Stimulated activated CD8-positive, alpha-beta memory T cell treated with anti-CD3 and anti-CD28 coated beads, Interleukin-4, amount 100 ng/mL, for 48 hours (primary cell): ENCODE measurements around the gene C12orf76.
"Not testable (repeated sequence)": the region's sequence is repeated elsewhere in the genome, so short reads cannot be mapped to it uniquely, and the experiment has no call there.

Source experiments
- DNase-seq: peaks from one replicate; pipeline ENCODE4 v3.0.0-alpha.2; 2020

The C12orf76 gene, protein sequence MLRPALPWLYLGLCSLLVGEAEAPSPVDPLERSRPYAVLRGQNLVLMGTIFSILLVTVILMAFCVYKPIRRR

DNA sequence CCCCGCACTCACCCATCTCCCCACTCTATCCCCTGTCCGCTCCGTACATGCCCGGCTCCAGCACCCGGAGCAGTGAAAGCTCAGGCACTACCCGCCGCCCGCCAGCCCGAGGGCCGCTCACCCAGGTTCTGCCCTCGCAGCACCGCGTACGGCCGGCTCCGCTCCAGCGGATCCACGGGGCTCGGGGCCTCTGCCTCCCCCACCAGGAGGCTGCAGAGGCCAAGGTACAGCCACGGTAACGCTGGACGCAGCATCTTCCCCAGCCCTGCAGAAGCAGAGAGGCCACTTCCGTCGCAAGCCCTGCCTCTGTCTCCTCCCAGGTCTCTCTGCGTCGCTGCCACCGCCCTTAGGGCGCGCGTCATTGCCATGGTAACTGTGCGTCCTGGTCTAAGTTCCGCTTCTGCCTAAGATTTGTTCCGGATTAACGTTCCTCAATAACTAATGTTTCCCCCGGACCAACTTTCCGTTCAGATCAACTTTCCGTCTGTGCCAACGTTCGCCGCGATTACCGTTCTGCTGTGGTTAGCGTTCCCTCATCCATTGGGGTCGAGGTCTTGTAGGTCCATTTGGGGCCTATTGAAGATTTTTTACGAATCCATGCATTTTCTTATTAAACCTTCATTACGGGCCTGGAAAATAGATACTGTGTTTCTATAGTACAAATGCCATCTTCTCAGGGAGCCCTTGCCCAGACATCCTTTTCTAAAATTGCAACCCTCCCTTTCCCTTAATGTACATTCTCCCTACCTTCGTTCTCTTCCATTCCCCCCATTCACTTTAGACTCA lies at the start of gene C12orf76:
C12orf76 (minus strand) TSS at position 281 of the 786 bp plus-strand sequence; CDS start at position 254, 27 bp downstream.
- DNase-seq: peak; percentile 91

DNA sequence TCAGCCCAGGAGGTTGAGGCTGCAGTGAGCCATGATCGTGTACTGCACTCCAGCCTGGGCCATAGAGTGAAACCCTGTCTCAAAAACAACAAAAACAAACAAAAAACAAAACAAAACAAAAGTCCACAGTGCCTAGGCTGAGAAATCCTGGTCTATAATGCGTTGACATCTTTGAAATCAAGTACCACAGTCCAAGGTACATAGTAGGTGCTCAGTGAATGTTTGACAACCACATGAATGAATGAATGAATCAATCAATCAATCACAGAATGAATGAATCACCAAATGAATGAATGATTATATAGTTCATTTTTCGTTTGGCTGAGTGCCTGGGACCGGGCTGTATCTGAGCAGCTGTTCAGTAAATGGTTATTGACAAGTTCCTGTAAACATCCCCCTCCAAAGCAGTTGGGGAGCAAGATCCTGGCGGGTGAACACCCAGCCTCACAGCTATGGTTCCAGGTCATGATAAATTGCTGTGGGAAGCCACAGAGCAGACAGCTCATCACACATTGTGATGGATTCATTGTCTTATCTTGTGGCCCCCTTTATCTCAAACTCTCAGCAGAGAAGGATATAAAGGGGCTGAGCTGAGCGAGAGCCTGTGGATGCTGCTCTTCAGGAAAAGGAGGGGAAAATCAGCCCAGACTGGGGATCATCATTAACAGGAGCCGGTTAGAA lies 45.4 kb upstream of the C12orf76 start:
- no peak for DNase-seq

GRCh38 chr12:110091136-110091711 lies 42.9 kb upstream of the C12orf76 start:
- DNase-seq: no peak

DNA sequence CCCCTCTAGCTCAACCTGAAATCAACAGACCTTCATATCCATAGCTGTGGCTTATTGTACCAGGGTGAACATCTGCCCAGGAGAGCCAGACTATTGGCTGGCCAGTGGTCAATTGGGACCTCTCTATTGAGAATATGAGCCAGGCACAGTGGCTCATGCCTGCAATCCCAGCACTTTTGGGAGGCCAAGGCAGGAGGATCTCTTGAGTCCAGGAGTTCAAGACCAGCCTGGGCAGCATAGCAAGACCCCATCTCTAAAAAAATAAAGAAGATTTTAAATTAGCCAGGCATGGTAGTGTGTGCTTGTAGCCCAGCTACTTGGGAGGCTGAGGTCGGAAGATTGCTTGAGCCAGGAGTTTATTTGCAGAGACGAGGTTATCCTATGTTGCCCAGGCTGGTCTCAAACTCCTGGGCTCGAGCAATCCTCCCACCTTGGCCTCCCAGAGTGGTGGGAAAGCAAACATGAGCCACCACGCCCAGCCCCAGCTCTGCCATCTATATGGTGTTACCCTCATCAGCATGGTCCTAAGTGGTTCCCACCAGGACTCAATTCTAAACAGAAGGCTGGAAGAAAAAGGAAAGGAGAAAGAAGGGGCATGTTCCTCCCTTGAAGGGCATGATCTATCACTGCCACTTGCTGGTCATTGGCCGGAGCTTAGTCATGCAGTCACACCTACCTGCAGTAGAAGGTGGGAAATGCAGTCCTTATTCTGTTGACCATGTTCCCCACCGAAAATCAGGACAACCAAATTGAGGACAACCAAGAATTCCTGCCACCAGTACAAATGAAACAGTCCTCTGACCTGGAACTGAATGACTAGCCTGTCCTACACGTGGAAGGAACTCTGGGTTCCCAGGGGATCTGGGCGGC lies 42.2 kb upstream of the C12orf76 start:
- DNase-seq: no peak

DNA sequence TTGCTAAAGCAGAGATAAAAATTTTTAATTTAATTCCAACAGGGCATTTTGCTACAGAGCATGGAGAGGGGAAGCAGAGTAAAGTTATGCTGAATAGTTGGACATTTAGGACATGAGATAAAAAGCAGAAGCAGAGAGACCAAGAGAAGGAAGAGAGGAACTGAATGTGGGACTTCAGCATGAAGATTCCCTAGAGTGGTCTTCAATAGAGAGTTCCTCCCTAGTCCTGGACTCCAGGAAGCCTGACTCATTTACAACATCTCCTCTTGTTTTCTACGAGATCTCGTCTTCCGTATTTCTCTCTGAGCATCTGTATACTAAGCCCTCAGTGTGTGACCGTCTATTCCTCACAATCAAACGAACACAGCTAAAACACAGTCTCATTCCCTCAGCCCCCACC lies 40.6 kb upstream of the C12orf76 start:
- no peak for DNase-seq

- not testable (repeated sequence) for DNase-seq
Measured at GRCh38 chr12:110088216-110088615, 39.9 kb upstream of the C12orf76 start.

- no peak for DNase-seq
Measured at GRCh38 chr12:110084314-110085015, 36.1 kb upstream of the C12orf76 start.

- no peak for DNase-seq
Measured at GRCh38 chr12:110080410-110080809, 32.1 kb upstream of the C12orf76 start.

- peak; percentile 81 for DNase-seq
Measured at GRCh38 chr12:110079477-110080400, 31.4 kb upstream of the C12orf76 start.

GRCh38 chr12:110077800-110078199 lies 29.5 kb upstream of the C12orf76 start:
- DNase-seq: no peak

- no peak for DNase-seq
Measured at GRCh38 chr12:110075880-110076279, 27.6 kb upstream of the C12orf76 start.

GRCh38 chr12:110074089-110074488 lies 25.8 kb upstream of the C12orf76 start:
- DNase-seq: no peak

DNA sequence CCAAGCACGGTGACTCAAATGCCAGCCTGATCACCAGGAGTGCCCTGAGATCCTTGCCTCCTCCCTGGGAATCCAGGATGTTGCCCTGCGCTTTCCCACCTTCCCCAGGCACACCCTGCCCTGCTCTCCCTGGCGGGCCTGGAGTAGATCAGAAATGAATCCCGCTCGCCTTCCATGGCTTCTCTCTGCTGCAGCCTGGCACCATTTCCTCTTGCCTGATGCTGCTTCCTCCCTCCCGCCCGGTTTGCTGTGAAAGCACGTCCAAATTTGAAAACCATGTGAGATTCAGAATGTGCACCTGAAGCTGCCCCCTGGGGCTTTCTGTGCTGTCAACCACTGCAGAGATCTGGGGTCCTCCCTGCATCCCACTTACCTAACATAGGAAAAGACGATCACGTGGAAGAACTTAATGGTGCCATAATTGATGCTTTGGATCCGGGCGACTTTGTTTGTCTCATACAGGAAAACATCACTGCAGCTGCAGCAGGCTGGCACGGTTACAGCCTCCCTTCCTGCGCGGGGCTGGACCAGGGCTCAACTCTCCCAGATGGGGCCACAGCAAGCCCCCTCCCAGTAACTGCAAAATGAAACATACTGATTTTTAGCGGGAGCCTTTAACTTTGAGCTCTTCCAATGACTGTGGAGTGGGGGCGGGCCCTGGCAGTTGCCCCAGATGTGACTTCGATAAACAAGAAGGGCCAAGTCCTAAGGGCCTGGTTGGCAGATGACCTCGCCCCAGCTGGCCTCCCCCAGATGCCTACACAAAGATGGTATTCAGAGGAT lies 24.9 kb upstream of the C12orf76 start:
- DNase-seq: peak; percentile 59

GRCh38 chr12:110072636-110073035 lies 24.3 kb upstream of the C12orf76 start:
- not testable (repeated sequence) for DNase-seq

DNA sequence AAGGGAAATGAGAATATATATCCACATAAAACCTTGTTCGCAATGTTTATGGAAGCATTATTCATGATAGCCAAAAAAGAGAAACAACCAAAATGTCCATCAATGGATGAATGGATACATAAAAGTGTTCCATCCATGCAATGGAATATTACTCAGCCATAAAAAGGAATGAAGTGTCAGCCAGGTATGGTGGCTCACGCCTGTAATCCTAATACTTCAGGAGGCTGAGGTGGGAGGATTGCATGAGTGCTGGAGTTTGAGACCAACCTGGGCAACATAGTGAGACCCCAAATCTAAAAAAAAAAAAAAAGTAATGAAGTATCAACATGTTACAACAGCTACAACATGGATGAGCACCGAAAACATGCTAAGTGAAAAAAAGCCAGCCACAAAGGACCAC lies 23.6 kb upstream of the C12orf76 start:
- no peak for DNase-seq

- no peak for DNase-seq
Measured at GRCh38 chr12:110071504-110071903, 23.2 kb upstream of the C12orf76 start.

GRCh38 chr12:110068654-110069053 lies 20.3 kb upstream of the C12orf76 start:
- no peak for DNase-seq

- DNase-seq: not testable (repeated sequence)
Measured at GRCh38 chr12:110068115-110068514, 19.8 kb upstream of the C12orf76 start.

GRCh38 chr12:110067531-110067930 lies 19.2 kb upstream of the C12orf76 start:
- no peak for DNase-seq

DNA sequence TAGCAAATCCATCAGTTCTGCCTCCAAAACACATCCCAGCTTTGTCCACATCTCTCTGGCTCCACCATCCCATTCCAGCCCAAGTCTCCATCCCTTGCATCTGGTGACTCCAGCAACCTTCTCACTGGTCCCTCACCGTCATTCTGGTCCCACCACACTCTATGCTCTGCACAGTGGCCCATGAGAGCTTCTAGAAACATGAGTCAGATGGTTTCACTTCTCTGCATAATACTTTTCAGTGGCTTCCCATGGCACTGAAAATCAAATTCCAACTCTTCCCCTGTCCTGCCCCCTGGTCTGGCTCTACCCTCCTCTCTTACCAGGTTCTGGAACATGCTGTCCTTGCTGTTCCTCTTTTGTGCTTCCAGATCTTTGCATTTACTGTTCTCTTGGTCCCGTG lies 17.2 kb upstream of the C12orf76 start:
- DNase-seq: no peak
